Measurements from ENCODE around the gene SEC63.
A peak's percentile ranks its signal among the peaks of the same experiment; 100 is the strongest.
"Not testable (repeated sequence)": the region's sequence is repeated elsewhere in the genome, so short reads cannot be mapped to it uniquely, and the experiment has no call there.

SEC63 gene, protein sequence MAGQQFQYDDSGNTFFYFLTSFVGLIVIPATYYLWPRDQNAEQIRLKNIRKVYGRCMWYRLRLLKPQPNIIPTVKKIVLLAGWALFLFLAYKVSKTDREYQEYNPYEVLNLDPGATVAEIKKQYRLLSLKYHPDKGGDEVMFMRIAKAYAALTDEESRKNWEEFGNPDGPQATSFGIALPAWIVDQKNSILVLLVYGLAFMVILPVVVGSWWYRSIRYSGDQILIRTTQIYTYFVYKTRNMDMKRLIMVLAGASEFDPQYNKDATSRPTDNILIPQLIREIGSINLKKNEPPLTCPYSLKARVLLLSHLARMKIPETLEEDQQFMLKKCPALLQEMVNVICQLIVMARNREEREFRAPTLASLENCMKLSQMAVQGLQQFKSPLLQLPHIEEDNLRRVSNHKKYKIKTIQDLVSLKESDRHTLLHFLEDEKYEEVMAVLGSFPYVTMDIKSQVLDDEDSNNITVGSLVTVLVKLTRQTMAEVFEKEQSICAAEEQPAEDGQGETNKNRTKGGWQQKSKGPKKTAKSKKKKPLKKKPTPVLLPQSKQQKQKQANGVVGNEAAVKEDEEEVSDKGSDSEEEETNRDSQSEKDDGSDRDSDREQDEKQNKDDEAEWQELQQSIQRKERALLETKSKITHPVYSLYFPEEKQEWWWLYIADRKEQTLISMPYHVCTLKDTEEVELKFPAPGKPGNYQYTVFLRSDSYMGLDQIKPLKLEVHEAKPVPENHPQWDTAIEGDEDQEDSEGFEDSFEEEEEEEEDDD

DNA sequence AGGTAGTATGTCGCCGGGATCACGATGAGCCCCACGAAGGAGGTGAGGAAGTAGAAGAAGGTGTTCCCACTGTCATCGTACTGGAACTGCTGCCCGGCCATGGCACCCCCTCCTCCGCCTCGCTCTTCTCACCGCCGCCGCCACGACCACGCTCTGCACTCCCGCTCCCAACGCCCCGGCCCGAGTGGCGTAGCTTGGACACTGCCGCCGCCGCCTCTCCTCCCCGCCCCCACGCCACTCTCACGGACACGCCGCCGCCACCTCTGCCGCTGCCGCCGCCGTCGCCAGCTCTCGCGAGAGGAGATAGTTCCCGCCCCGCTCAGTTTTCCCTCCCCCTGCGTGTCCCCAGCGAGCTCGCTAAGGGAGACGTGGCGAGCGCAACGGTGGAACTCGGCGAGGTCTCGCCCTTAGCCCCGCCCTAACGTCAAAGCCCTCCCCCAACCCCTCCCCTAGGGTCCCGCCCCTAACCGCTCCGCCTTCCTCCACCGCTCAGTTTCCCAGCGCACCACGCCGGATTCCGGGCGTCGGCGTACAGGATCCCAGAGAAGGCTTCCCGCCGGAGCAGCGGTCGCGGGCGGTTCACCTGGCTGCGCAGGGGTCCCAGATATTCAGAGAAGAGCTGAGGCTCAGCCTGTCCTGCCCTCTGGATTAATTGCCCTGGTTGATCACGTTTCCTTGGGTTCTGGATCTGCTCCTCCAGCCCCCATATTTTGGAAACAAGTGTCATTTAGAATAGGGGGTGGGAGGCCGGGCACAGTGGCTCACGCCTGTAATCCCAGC, at the start of gene SEC63:
SEC63 (minus strand) TSS at position 300 of the 780 bp plus-strand sequence; CDS start at position 101, 199 bp downstream.
- peak; percentile 96 for DNase-seq (ENCODE audit: low read depth)
- TF ChIP-seq, protein P1, sequence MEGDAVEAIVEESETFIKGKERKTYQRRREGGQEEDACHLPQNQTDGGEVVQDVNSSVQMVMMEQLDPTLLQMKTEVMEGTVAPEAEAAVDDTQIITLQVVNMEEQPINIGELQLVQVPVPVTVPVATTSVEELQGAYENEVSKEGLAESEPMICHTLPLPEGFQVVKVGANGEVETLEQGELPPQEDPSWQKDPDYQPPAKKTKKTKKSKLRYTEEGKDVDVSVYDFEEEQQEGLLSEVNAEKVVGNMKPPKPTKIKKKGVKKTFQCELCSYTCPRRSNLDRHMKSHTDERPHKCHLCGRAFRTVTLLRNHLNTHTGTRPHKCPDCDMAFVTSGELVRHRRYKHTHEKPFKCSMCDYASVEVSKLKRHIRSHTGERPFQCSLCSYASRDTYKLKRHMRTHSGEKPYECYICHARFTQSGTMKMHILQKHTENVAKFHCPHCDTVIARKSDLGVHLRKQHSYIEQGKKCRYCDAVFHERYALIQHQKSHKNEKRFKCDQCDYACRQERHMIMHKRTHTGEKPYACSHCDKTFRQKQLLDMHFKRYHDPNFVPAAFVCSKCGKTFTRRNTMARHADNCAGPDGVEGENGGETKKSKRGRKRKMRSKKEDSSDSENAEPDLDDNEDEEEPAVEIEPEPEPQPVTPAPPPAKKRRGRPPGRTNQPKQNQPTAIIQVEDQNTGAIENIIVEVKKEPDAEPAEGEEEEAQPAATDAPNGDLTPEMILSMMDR (conservative IDR thresholded peaks at IDR 0.05; ENCODE audit: low read length): no peak
- peak within 1 kb of the TSS; percentile 96 for H3K4me3 ChIP-seq (ENCODE audit: low read length)

DNA sequence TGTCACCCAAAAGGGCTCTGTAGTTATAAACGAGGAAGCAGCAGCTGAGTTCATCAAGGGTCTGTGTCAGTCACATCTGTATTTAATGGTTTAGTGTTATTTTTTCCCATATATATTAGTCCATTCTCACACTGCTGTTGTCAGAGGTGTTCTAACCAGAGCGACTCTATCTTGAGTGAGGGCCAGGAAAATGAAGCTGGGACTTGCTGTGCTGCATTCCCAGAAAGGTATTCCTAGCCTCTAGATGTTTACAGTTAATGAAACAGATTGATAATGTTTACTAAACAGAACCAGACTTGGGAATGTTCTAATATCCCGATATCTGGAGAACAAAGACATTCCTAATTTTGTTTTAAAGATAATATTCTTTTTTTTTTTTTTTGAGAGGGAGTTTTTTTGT, 48.0 kb upstream of the SEC63 start:
- H3K4me3 ChIP-seq (ENCODE audit: low read length): no peak overlapping the region
- no peak for DNase-seq (ENCODE audit: low read depth)
- TF ChIP-seq, protein P1 (conservative IDR thresholded peaks at IDR 0.05; ENCODE audit: low read length): no peak

DNA sequence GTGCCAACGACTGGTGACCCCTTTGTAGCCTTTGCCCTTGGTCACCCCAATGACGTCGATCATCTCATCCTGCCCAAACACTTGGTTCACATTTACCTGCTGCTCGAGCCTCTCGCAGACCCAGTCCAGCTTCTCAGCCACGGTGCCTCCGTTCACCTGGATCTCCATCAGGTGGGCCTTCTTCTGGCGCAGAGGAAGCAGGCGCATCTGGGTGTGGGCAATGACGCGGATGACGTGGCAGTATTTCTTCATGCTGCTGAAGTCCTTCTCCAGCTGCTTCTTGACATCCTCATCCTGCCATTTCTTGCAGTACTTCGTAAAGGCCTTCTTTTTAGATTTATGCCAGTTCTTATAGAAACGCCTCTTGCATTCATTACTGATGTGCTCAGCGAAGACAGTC, 46.9 kb upstream of the SEC63 start:
- no peak for DNase-seq (ENCODE audit: low read depth)
- TF ChIP-seq, protein P1 (conservative IDR thresholded peaks at IDR 0.05; ENCODE audit: low read length): no peak
- H3K4me3 ChIP-seq (ENCODE audit: low read length): no peak overlapping the region

DNA sequence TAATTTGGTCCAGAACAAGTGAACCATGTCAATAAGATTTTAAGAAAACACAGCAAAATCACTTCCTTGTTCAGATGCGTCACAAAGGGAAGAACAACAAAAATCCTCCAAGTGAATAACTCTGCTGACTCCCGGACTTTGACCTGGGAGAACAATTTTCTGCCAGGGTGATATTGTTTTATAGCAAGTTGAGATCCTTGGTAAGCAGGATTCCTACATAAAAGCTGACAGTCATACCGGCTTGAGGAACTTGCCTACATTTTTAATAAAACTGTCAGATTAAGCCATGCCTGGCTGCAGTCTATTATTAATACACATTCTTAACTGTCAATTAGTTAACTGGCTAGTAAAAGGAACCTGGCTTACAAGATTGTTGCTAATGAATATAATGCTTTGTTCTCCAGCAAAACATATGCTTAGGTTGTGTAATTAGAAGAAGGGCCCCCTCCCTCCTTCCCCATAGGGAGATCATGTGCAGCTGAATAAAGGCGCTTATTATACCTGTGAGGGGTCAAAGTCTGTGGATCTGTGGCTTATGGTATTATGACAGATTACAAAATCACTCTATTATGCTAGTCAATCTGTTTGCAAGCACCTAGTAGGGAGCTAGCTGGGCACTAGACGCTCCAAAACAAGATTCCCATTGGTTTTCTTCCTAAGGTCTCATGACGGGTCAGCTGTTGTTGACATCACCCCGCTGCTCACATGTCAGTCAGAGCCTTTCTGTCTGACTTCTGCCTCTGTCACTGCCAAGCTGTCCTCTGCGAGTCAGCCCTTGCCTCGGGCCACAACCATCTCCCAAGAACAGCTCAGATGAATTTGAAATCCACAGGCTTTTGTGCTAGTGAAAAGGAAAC, 44.6 kb upstream of the SEC63 start:
- TF ChIP-seq, protein P1 (conservative IDR thresholded peaks at IDR 0.05; ENCODE audit: low read length): no peak
- no peak for DNase-seq (ENCODE audit: low read depth)
- no peak overlapping the region for H3K4me3 ChIP-seq (ENCODE audit: low read length)

DNA sequence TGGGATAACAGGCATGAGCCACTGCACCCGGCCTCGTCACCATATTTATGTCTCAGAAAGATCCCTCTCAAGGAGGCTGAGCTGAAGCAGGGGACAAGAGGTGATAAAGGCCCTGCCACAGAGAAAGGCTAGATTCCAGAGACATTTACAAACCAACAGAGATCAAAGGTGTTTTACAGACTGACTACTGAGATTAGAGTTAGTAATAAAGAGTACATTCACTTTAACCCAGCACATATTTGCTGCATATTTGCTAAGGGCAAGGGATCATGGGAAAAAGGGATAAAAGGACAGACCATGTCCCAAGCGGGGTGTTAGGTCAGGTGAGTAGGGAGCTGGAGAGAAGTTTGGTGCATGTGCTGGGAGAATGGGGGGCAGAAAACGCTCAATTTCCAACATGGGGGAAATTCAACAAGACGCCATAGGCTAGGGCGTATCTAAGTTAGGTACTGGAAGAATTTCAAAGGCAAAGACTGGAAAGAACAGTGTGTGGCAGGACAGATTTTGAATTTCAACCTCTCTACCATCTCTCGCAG, 43.8 kb upstream of the SEC63 start:
- H3K4me3 ChIP-seq (ENCODE audit: low read length): no peak overlapping the region
- TF ChIP-seq, protein P1 (conservative IDR thresholded peaks at IDR 0.05; ENCODE audit: low read length): no peak
- DNase-seq (ENCODE audit: low read depth): no peak

DNA sequence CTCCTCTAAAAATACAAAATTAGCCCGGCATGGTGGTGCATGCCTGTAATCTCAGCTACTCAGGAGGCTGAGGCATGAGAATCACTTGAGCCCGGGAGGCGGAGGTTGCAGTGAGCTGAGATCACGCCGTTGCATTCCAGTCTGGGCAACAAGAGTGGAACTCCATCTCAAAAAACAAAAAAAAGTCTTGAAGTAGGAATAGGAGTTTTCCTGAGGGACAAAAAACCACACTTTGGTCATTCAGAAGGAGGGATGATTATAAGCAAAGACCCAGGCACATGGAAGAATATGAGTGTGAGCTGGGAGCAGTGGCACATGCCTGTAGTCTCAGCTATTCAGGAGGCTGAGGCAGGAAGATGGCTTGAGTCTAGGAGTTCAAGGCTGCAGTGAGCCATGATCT, 42.3 kb upstream of the SEC63 start:
- DNase-seq (ENCODE audit: low read depth): not testable (repeated sequence)

More for the DNA sequence above, 42.3 kb upstream of the SEC63 start:
- H3K4me3 ChIP-seq (ENCODE audit: low read length): not testable (repeated sequence)
